ENCODE results near the gene CLDN24.

DNA sequence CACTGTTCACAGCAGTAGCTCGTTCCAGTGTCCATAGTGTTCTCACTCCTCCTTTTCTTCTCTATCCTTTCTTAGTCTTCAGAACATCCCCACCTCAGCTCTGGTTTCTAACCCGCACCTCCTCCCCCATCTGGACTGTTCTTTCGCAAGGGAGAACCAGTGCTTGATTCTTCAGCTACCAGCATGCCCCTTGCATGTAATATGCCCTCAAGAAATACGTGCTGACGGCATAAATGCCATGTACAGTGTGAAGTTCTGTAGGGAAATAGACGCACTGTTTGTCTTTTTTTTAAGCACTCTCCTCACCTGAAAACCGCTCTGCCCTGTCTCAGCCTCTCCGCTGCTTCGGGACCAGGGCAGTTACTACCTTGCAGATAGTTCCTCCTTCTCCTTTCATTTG lies 7.4 kb downstream of the CLDN24 start:
- TF ChIP-seq, protein P1, sequence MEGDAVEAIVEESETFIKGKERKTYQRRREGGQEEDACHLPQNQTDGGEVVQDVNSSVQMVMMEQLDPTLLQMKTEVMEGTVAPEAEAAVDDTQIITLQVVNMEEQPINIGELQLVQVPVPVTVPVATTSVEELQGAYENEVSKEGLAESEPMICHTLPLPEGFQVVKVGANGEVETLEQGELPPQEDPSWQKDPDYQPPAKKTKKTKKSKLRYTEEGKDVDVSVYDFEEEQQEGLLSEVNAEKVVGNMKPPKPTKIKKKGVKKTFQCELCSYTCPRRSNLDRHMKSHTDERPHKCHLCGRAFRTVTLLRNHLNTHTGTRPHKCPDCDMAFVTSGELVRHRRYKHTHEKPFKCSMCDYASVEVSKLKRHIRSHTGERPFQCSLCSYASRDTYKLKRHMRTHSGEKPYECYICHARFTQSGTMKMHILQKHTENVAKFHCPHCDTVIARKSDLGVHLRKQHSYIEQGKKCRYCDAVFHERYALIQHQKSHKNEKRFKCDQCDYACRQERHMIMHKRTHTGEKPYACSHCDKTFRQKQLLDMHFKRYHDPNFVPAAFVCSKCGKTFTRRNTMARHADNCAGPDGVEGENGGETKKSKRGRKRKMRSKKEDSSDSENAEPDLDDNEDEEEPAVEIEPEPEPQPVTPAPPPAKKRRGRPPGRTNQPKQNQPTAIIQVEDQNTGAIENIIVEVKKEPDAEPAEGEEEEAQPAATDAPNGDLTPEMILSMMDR (IDR thresholded peaks at IDR 0.05; ENCODE audit: poor library complexity) = no peak
- no peak for TF ChIP-seq EZH2phosphoT487 (IDR thresholded peaks at IDR 0.05; ENCODE audit: low read depth, severe bottlenecking, unreplicated experiment)
